GM18517 (cell line): ENCODE measurements around the gene AMZ1.

ENCODE experiments used
- ATAC-seq: cut with Tn5 transposase; IDR thresholded peaks from one replicate; pipeline ENCODE4 v1.9.1; 2021; ENCODE audit warnings: mild to moderate bottlenecking, moderate library complexity; ENCODE audit not compliant: unreplicated experiment

Gene AMZ1, protein sequence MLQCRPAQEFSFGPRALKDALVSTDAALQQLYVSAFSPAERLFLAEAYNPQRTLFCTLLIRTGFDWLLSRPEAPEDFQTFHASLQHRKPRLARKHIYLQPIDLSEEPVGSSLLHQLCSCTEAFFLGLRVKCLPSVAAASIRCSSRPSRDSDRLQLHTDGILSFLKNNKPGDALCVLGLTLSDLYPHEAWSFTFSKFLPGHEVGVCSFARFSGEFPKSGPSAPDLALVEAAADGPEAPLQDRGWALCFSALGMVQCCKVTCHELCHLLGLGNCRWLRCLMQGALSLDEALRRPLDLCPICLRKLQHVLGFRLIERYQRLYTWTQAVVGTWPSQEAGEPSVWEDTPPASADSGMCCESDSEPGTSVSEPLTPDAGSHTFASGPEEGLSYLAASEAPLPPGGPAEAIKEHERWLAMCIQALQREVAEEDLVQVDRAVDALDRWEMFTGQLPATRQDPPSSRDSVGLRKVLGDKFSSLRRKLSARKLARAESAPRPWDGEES

GRCh38 chr7:2687881-2688318 lies at the start of gene AMZ1:
Gene AMZ1 (plus strand): TSS chr7:2688202. CDS start chr7:2700452, 12,250 bp downstream.
- ATAC-seq, result no peak

- ATAC-seq, result no peak
These were observed 49.6 kb upstream of the AMZ1 start for GRCh38 chr7:2638224-2638991.

DNA sequence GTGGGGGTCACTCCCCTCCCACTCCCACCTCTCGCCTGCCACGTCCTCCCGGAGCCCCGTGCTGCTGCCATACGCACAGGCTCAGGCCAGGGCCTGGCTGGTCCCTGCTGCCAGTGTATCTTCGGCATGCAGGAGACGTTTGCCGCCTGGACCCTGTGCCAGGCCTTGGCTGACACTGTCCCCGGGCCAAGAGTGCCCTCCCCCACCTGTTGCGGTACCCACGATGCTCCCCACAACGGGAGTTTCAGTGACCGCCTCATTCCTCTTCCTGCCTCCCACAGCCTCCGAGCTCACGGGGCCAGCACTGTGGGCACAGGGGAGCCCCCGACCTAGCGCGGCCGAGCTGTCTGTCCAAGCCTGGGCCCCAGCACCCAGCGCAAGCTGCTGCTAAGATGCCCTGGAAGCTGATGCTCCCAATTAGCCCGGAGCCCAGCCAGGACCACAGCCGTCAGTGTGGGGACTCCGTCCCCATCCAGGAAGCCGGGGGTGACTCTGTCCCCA lies 48.8 kb upstream of the AMZ1 start:
- no peak for ATAC-seq

GRCh38 chr7:2639695-2640481 lies 48.1 kb upstream of the AMZ1 start:
- ATAC-seq, result no peak

DNA sequence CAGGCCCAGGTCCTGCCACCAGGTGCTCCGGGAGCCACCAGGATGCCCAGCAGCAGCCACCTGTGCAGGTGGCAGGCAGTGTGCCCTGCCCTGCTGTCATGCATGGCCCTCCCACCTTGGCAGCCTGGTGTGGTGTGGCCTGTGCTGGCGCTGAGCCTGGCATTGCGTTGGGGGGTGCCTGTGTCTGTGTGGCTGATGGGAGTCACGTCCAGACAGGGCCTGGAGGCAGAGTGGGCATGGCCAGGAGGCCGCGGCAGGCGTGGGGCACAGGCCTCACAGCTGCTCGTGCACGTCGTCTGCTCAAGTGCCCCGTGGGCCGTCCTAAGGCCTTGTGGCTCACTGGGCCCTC lies 47.5 kb upstream of the AMZ1 start:
- no peak for ATAC-seq

DNA sequence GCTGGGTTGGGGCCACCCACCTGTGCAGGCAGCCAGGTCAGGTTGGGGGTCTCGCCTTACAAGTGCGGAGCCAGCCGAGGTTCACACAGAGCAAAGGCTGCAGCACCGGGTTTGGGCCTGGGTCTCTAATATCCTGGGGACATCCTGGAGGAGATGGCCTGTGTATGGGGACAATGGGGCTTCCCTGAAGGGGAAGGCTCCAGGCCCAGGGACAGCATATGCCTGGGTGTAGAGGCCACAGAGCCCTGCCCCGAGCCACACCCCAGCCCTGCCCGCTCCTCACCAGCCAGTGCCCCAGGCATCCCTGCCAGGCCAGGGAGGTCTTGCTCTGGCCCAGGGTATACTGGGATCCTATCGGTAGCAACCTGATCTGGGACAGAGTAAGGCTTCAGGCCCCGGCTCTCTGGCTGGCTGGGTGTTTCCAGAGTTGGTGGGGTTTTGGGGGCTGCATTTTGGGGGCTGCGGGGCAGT lies 47.1 kb upstream of the AMZ1 start:
- ATAC-seq, result no peak

- ATAC-seq, result peak; percentile 46
These were observed 46.3 kb upstream of the AMZ1 start for GRCh38 chr7:2641406-2642393.

- ATAC-seq, result no peak
These were observed 44.4 kb upstream of the AMZ1 start for GRCh38 chr7:2643386-2644219.

DNA sequence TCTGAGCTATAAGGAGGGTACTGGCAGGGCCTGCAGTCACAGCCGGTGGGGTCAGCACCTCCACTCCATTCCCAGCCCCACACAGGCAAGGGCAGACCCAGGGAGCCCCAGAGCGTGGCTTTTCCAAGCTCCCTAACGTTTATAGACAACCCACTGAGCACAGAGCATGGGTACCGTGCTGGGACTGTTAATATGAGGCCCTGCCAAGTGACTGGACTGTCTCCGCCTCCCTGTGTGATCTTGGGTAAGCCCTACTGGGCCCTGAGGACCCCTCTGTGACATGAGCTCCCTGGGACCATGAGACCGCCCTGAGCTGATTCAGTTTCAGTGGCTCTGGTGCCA lies 43.8 kb upstream of the AMZ1 start:
- no peak for ATAC-seq

GRCh38 chr7:2644562-2645273 lies 43.3 kb upstream of the AMZ1 start:
- ATAC-seq, result peak; percentile 24

DNA sequence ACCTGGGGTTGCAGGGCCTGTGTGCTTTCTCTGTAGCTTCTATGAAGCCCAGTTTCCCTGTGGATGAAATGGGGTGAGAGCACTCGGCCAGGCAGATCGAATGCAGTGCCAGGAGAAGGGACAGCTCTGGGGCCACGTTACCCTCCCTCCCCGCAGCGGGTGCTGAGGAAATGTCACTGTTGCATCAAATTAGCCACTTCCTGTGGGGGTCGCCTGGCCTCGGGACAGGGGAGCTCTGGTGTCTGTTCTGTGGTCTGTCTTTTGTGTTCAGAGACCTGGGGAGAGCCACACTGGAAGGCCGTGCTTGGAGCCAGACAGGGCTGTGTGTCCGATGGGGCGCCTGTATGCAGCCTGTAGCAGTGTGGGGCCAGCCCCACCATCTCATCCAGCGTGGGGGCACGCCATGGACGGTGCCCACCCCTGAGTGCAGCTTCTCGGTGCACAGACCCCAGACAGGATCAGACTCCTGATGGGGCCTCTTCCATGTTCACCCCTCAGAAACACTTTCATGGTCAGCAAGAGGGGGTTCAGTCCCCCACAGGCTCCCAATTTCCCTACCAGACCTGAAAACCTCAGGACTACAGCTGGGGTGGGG lies 42.6 kb upstream of the AMZ1 start:
- peak; percentile 39 for ATAC-seq

- no peak for ATAC-seq
These were observed 41.7 kb upstream of the AMZ1 start for GRCh38 chr7:2646336-2646679.

GRCh38 chr7:2646680-2647571 lies 41.1 kb upstream of the AMZ1 start:
- ATAC-seq, result no peak

GRCh38 chr7:2647594-2648172 lies 40.3 kb upstream of the AMZ1 start:
- ATAC-seq, result no peak

GRCh38 chr7:2649139-2649838 lies 38.7 kb upstream of the AMZ1 start:
- ATAC-seq, result no peak

GRCh38 chr7:2649991-2650390 lies 38.0 kb upstream of the AMZ1 start:
- ATAC-seq, result no peak
